Naive thymus-derived CD8-positive, alpha-beta T cell (primary cell): ENCODE results near the gene ATAD3A. TPM values are rescaled to one million over a fixed set of nuclear protein-coding genes. Genes with fewer than 3 reads are reported as not detected.
"Not testable (repeated sequence)": the region's sequence is repeated elsewhere in the genome, so short reads cannot be mapped to it uniquely, and the experiment has no call there.

ENCODE experiments used
- ATAC-seq, 2 donors: fragments of 150-1000 bp; cut with Tn5 transposase in 1 of 2; sonication (Bioruptor Pico), chemical (Tn5 transposase) in 1 of 2; 1 replicate in 1 of 2; 2 replicates in 1 of 2; pipeline ENCODE4 v1.10.0; 2021; ENCODE audit warnings: mild to moderate bottlenecking in 2 of 2, moderate library complexity in 2 of 2
- POLR2A ChIA-PET: fragments of 350-600 bp; sonication (Branson Sonifier 250); formaldehyde crosslinking; loops from one replicate; lab custom pipeline; 2021; ENCODE audit warnings: antibody characterized with exemption; lab: Charles Lee
- DNase-seq, 10 donors: peaks; one replicate each; pipeline versions ENCODE4 v3.0.0 to v3.0.0-alpha.2; 2020 to 2022
- H3K27ac Mint-ChIP-seq, 10 donors: one replicate each; pipeline ENCODE4 v1.8.0; 2020 to 2022; ENCODE audit warnings: mild to moderate bottlenecking in 10 of 10, mixed read lengths in 10 of 10, moderate library complexity in 4 of 10, inconsistent platforms in 1 of 10
- H3K27me3 Mint-ChIP-seq, 5 donors: one replicate each; pipeline ENCODE4 v1.8.0; 2021 to 2022; ENCODE audit warnings: mixed read lengths in 5 of 5
- H3K36me3 Mint-ChIP-seq, 3 donors: one replicate each; pipeline ENCODE4 v1.8.0; 2020 to 2022; ENCODE audit warnings: mixed read lengths in 3 of 3, mild to moderate bottlenecking in 2 of 3, inconsistent platforms in 1 of 3
- H3K4me1 Mint-ChIP-seq, 4 donors: one replicate each; pipeline ENCODE4 v1.8.0; 2021 to 2022; ENCODE audit warnings: mixed read lengths in 4 of 4
- H3K4me3 Mint-ChIP-seq, 10 donors: one replicate each; pipeline ENCODE4 v1.8.0; 2020 to 2022; ENCODE audit warnings: mild to moderate bottlenecking in 10 of 10, mixed read lengths in 10 of 10, moderate library complexity in 6 of 10, inconsistent platforms in 1 of 10
- H3K9me3 Mint-ChIP-seq, 9 donors: one replicate each; pipeline ENCODE4 v1.8.0; 2020 to 2022; ENCODE audit warnings: mixed read lengths in 9 of 9, mild to moderate bottlenecking in 3 of 9, inconsistent platforms in 1 of 9, moderate library complexity in 1 of 9
- polyA plus RNA-seq, 3 donors: library from polyadenylated mRNA; unstranded; fragments of 300-500 nt; fragmentation: Illumina TruSeq; gene quantifications; one replicate each; pipeline ENCODE4 v1.2.3, GENCODE V29; 2021
- total RNA-seq, 8 experiments: library from RNA in 2 of 8; stranded (reverse) in 2 of 8; gene quantifications; one replicate each; pipeline ENCODE4 v1.2.3 and lab custom pipeline; 2021 to 2026

ATAD3A gene
- total and polyA plus RNA-seq, 5 experiments from 2014 or later = 7.7 to 27.5 (median 15.3) TPM

- ATAC-seq, H3K4me1 Mint-ChIP-seq, DNase-seq, POLR2A ChIA-PET, H3K4me3 Mint-ChIP-seq, H3K27ac Mint-ChIP-seq, H3K27me3 Mint-ChIP-seq: not testable (repeated sequence)
- peaks cover 10 to 45% (median 28%) of the 10 kb centered on the region in 3 donors for H3K36me3 Mint-ChIP-seq
- H3K9me3 Mint-ChIP-seq = peaks cover 0 to 13% (median 7%) of the 10 kb centered on the region in 9 donors
Observed at GRCh38 chr1:1494311-1494710, 17.7 kb upstream of the ATAD3A start.

GRCh38 chr1:1495461-1495975 lies 16.4 kb upstream of the ATAD3A start:
- H3K4me1 Mint-ChIP-seq, ATAC-seq, H3K27ac Mint-ChIP-seq, H3K4me3 Mint-ChIP-seq, DNase-seq, H3K27me3 Mint-ChIP-seq, POLR2A ChIA-PET: not testable (repeated sequence)
- Mint-ChIP-seq H3K9me3 (peaks cover 0 to 13% (median 7%) of the 10 kb centered on the region in 9 donors), H3K36me3 (peaks cover 10 to 32% (median 28%) of the 10 kb centered on the region in 3 donors)

GRCh38 chr1:1504777-1505365 lies 7.1 kb upstream of the ATAD3A start:
- H3K36me3 Mint-ChIP-seq, H3K27me3 Mint-ChIP-seq, H3K9me3 Mint-ChIP-seq: not testable (repeated sequence)
- DNase-seq (peak; percentile 52 to 80 (median 70)), ATAC-seq (peak; percentile 78 to 81)
- POLR2A ChIA-PET = interaction anchor here (0.5 to 1.0 kb wide), 6 partner anchors 20 to 231 kb away, joined by 3 to 4 read pairs (median 3); partner anchors contain the start of gene UBE2J2
- H3K4me3 Mint-ChIP-seq = peak overlapping the region; percentile 71 to 95 (median 86)
- H3K4me1 Mint-ChIP-seq = peaks cover 4 to 14% (median 10%) of the 10 kb centered on the region in 4 donors
- peak overlapping the region; percentile 61 to 97 (median 88) for H3K27ac Mint-ChIP-seq

- H3K4me1 Mint-ChIP-seq = peaks cover 4 to 14% (median 10%) of the 10 kb centered on the region in 4 donors
- ATAC-seq = peak; percentile 45 to 54
Observed at GRCh38 chr1:1505366-1505798, 6.6 kb upstream of the ATAD3A start.

DNA sequence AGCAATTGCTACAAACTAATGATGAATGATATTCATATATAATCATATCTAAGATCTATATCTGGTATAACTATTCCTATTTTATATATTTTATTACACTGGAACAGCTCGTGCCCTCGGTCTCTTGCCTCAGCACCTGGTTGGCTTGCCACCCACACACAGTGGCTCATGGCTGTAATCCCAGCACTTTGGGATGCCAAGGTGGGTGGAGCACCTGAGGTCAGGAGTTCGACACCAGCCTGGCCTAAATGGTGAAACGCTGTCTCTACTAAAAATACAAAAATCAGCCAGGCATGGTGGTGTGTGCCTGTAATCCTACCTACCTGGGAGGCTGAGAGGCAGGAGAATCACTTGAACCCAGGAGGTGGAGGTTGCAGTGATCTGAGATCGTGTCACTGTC lies 6.2 kb upstream of the ATAD3A start:
- not testable (repeated sequence) for H3K27me3 Mint-ChIP-seq, DNase-seq, H3K9me3 Mint-ChIP-seq, ATAC-seq, H3K36me3 Mint-ChIP-seq
- POLR2A ChIA-PET = interaction anchor here (1.0 kb wide), 1 partner anchor 19 kb away, joined by 4 read pairs; no protein-coding TSS in a partner anchor
- H3K4me1 Mint-ChIP-seq = peaks cover 4 to 16% (median 11%) of the 10 kb centered on the region in 4 donors
- peak overlapping the region in 8 of 10 donors; percentile 19 to 95 (median 76) for H3K27ac Mint-ChIP-seq
- peak overlapping the region in 9 of 10 donors; percentile 15 to 93 (median 83) for H3K4me3 Mint-ChIP-seq

More at GRCh38 chr1:1505366-1505798, 6.6 kb upstream of the ATAD3A start:
- POLR2A ChIA-PET = interaction anchor here (0.5 to 1.0 kb wide), 5 partner anchors 20 to 232 kb away, joined by 3 to 4 read pairs (median 3); partner anchors contain the start of gene UBE2J2
- H3K27me3 Mint-ChIP-seq, DNase-seq, H3K9me3 Mint-ChIP-seq, H3K36me3 Mint-ChIP-seq: not testable (repeated sequence)
- peak overlapping the region; percentile 71 to 95 (median 86) for H3K4me3 Mint-ChIP-seq
- H3K27ac Mint-ChIP-seq = peak overlapping the region; percentile 61 to 97 (median 88)

- H3K4me3 Mint-ChIP-seq = peak overlapping the region in 1 of 10 donors; percentile 28
Observed at GRCh38 chr1:1507305-1507704, 4.7 kb upstream of the ATAD3A start.

GRCh38 chr1:1508775-1509464 lies 3.0 kb upstream of the ATAD3A start:
- DNase-seq, H3K36me3 Mint-ChIP-seq, H3K9me3 Mint-ChIP-seq, H3K27me3 Mint-ChIP-seq, ATAC-seq, H3K27ac Mint-ChIP-seq, POLR2A ChIA-PET, H3K4me3 Mint-ChIP-seq: not testable (repeated sequence)
- peaks cover 15 to 26% (median 23%) of the 10 kb centered on the region in 4 donors for H3K4me1 Mint-ChIP-seq

More at GRCh38 chr1:1507305-1507704, 4.7 kb upstream of the ATAD3A start:
- H3K27ac Mint-ChIP-seq = peak overlapping the region in 1 of 10 donors; percentile 15
- no peaks in the 10 kb centered on the region for H3K27me3 Mint-ChIP-seq
- peaks cover 11 to 21% (median 17%) of the 10 kb centered on the region in 4 donors for H3K4me1 Mint-ChIP-seq
- POLR2A ChIA-PET = no interaction called here
- H3K9me3 Mint-ChIP-seq = no peaks in the 10 kb centered on the region
- ATAC-seq (no peak), DNase-seq (no peak)
- no peaks in the 10 kb centered on the region for H3K36me3 Mint-ChIP-seq

- peaks cover 15 to 27% (median 23%) of the 10 kb centered on the region in 4 donors for H3K4me1 Mint-ChIP-seq
- H3K9me3 Mint-ChIP-seq, ATAC-seq, H3K27me3 Mint-ChIP-seq, H3K27ac Mint-ChIP-seq, POLR2A ChIA-PET, DNase-seq, H3K36me3 Mint-ChIP-seq, H3K4me3 Mint-ChIP-seq: not testable (repeated sequence)
Observed at GRCh38 chr1:1509465-1509850, 2.5 kb upstream of the ATAD3A start.

GRCh38 chr1:1510912-1511532 lies 940 bp upstream of the ATAD3A start:
- H3K9me3 Mint-ChIP-seq = no peaks in the 10 kb centered on the region
- peaks cover 11 to 16% (median 14%) of the 10 kb centered on the region in 4 donors for H3K4me1 Mint-ChIP-seq
- no peaks in the 10 kb centered on the region for H3K36me3 Mint-ChIP-seq
- H3K27ac Mint-ChIP-seq = peak overlapping the region; percentile 71 to 95 (median 89)
- ATAC-seq (no peak), DNase-seq (no peak)
- H3K27me3 Mint-ChIP-seq = no peaks in the 10 kb centered on the region
- POLR2A ChIA-PET = interaction anchor here (0.7 to 1.2 kb wide), 4 partner anchors 105 to 316 kb away, joined by 3 to 4 read pairs (median 4); partner anchors contain the start of gene MIB2
- peak overlapping the region; percentile 69 to 93 (median 88) for H3K4me3 Mint-ChIP-seq

GRCh38 chr1:1512425-1512824 lies 463 bp downstream of the ATAD3A start:
- Mint-ChIP-seq H3K4me3 (peak overlapping the region; percentile 61 to 92 (median 69)), H3K4me1 (peaks cover 11 to 16% (median 14%) of the 10 kb centered on the region in 4 donors), H3K27ac (peak overlapping the region in 3 of 10 donors; percentile 43 to 93 (median 56))
- H3K9me3 Mint-ChIP-seq, POLR2A ChIA-PET, H3K27me3 Mint-ChIP-seq, H3K36me3 Mint-ChIP-seq: not testable (repeated sequence)
- peak in 5 of 10 donors; percentile 23 to 37 (median 32) for DNase-seq
- peak; percentile 30 to 43 for ATAC-seq

GRCh38 chr1:1513675-1514074 lies 1.7 kb downstream of the ATAD3A start:
- H3K36me3 Mint-ChIP-seq, DNase-seq, H3K9me3 Mint-ChIP-seq, ATAC-seq, H3K27me3 Mint-ChIP-seq, POLR2A ChIA-PET: not testable (repeated sequence)
- peak overlapping the region in 3 of 10 donors; percentile 36 to 72 (median 46) for H3K27ac Mint-ChIP-seq
- H3K4me3 Mint-ChIP-seq = peak overlapping the region; percentile 51 to 82 (median 67)
- peaks cover 11 to 16% (median 14%) of the 10 kb centered on the region in 4 donors for H3K4me1 Mint-ChIP-seq

GRCh38 chr1:1514376-1514775 lies 2.4 kb downstream of the ATAD3A start:
- peak overlapping the region in 1 of 10 donors; percentile 29 for H3K4me3 Mint-ChIP-seq
- peaks cover 11 to 16% (median 14%) of the 10 kb centered on the region in 4 donors for H3K4me1 Mint-ChIP-seq
- DNase-seq, POLR2A ChIA-PET, H3K27ac Mint-ChIP-seq, H3K27me3 Mint-ChIP-seq, H3K36me3 Mint-ChIP-seq, H3K9me3 Mint-ChIP-seq, ATAC-seq: not testable (repeated sequence)
